ENCODE results near the gene MDGA2. TPM values are rescaled to one million over a fixed set of nuclear protein-coding genes. Genes with fewer than 3 reads are reported as not detected.
A peak's percentile ranks its signal among the peaks of the same experiment; 100 is the strongest.
"Not testable (repeated sequence)": the region's sequence is repeated elsewhere in the genome, so short reads cannot be mapped to it uniquely, and the experiment has no call there.

Gene MDGA2
- total RNA-seq, 2 experiments from 2014 or later = not detected

- Mint-ChIP-seq H3K9me3 (peaks cover 4% of the 10 kb centered on the region), H3K27me3 (no peaks in the 10 kb centered on the region), H3K4me1 (no peaks in the 10 kb centered on the region), H3K36me3 (no peaks in the 10 kb centered on the region), H3K4me3 (no peak overlapping the region), H3K27ac (no peak overlapping the region)
- DNase-seq (no peak), ATAC-seq (ENCODE audit: low read depth) (no peak)
- POLR2A ChIA-PET = no interaction called here
These were observed 415.6 kb downstream of the MDGA2 start for GRCh38 chr14:47259796-47260195.

GRCh38 chr14:47257013-47257412 lies 418.4 kb downstream of the MDGA2 start:
- ATAC-seq (ENCODE audit: low read depth) = no peak
- Mint-ChIP-seq H3K27me3 (no peaks in the 10 kb centered on the region), H3K4me3 (no peak overlapping the region), H3K9me3 (peaks cover 11% of the 10 kb centered on the region), H3K36me3 (no peaks in the 10 kb centered on the region), H3K4me1 (no peaks in the 10 kb centered on the region), H3K27ac (no peak overlapping the region)
- no peak for DNase-seq
- POLR2A ChIA-PET = no interaction called here

- Mint-ChIP-seq H3K4me3 (no peak overlapping the region), H3K9me3 (peaks cover 11% of the 10 kb centered on the region), H3K27ac (no peak overlapping the region), H3K4me1 (no peaks in the 10 kb centered on the region), H3K27me3 (peaks cover 2% of the 10 kb centered on the region), H3K36me3 (no peaks in the 10 kb centered on the region)
- ATAC-seq (ENCODE audit: low read depth) (no peak), DNase-seq (no peak)
- POLR2A ChIA-PET = no interaction called here
These were observed 422.6 kb downstream of the MDGA2 start for GRCh38 chr14:47252802-47253201.

- H3K27me3 Mint-ChIP-seq = peaks cover 2% of the 10 kb centered on the region
These were observed 429.0 kb downstream of the MDGA2 start for GRCh38 chr14:47246367-47246766.

GRCh38 chr14:47242579-47242978 lies 432.8 kb downstream of the MDGA2 start:
- H3K4me3 Mint-ChIP-seq; DNase-seq; ATAC-seq (ENCODE audit: low read depth); H3K27me3 Mint-ChIP-seq; POLR2A ChIA-PET; H3K27ac Mint-ChIP-seq; H3K36me3 Mint-ChIP-seq; H3K4me1 Mint-ChIP-seq; H3K9me3 Mint-ChIP-seq: not testable (repeated sequence)

More at GRCh38 chr14:47246367-47246766, 429.0 kb downstream of the MDGA2 start:
- DNase-seq (no peak), ATAC-seq (ENCODE audit: low read depth) (no peak)
- no peak overlapping the region for H3K4me3 Mint-ChIP-seq
- no peaks in the 10 kb centered on the region for H3K9me3 Mint-ChIP-seq
- H3K36me3 Mint-ChIP-seq = no peaks in the 10 kb centered on the region
- no peak overlapping the region for H3K27ac Mint-ChIP-seq
- POLR2A ChIA-PET = no interaction called here
- H3K4me1 Mint-ChIP-seq = no peaks in the 10 kb centered on the region

- Mint-ChIP-seq H3K4me1 (no peaks in the 10 kb centered on the region), H3K36me3 (no peaks in the 10 kb centered on the region), H3K9me3 (no peaks in the 10 kb centered on the region), H3K27ac (no peak overlapping the region), H3K27me3 (no peaks in the 10 kb centered on the region), H3K4me3 (no peak overlapping the region)
- POLR2A ChIA-PET = no interaction called here
- ATAC-seq (ENCODE audit: low read depth) = no peak
- DNase-seq = no peak
These were observed 434.5 kb downstream of the MDGA2 start for GRCh38 chr14:47240748-47241437.

- no peak overlapping the region for H3K4me3 Mint-ChIP-seq
- H3K27ac Mint-ChIP-seq = no peak overlapping the region
- ATAC-seq (ENCODE audit: low read depth) = no peak
- H3K36me3 Mint-ChIP-seq = no peaks in the 10 kb centered on the region
- POLR2A ChIA-PET = no interaction called here
- H3K9me3 Mint-ChIP-seq = no peaks in the 10 kb centered on the region
- H3K4me1 Mint-ChIP-seq = no peaks in the 10 kb centered on the region
- no peaks in the 10 kb centered on the region for H3K27me3 Mint-ChIP-seq
- no peak for DNase-seq
These were observed 439.8 kb downstream of the MDGA2 start for GRCh38 chr14:47235619-47236018.

GRCh38 chr14:47226877-47227520 lies 448.4 kb downstream of the MDGA2 start:
- Mint-ChIP-seq H3K4me1 (peaks cover 7% of the 10 kb centered on the region), H3K27ac (no peak overlapping the region), H3K4me3 (peak overlapping the region; percentile 22), H3K9me3 (peaks cover 2% of the 10 kb centered on the region), H3K36me3 (no peaks in the 10 kb centered on the region), H3K27me3 (no peaks in the 10 kb centered on the region)
- no peak for ATAC-seq (ENCODE audit: low read depth)
- POLR2A ChIA-PET = no interaction called here
- no peak for DNase-seq

GRCh38 chr14:47223656-47224055 lies 451.7 kb downstream of the MDGA2 start:
- no peak overlapping the region for H3K4me3 Mint-ChIP-seq
- H3K9me3 Mint-ChIP-seq = peaks cover 2% of the 10 kb centered on the region
- H3K36me3 Mint-ChIP-seq = no peaks in the 10 kb centered on the region
- no peak overlapping the region for H3K27ac Mint-ChIP-seq
- ATAC-seq (ENCODE audit: low read depth) (no peak), DNase-seq (no peak)
- H3K27me3 Mint-ChIP-seq = no peaks in the 10 kb centered on the region
- POLR2A ChIA-PET = no interaction called here
- peaks cover 7% of the 10 kb centered on the region for H3K4me1 Mint-ChIP-seq

- POLR2A ChIA-PET = no interaction called here
- Mint-ChIP-seq H3K4me3 (no peak overlapping the region), H3K27ac (no peak overlapping the region), H3K4me1 (no peaks in the 10 kb centered on the region), H3K36me3 (no peaks in the 10 kb centered on the region), H3K27me3 (no peaks in the 10 kb centered on the region), H3K9me3 (peaks cover 2% of the 10 kb centered on the region)
- ATAC-seq (ENCODE audit: low read depth) (no peak), DNase-seq (no peak)
These were observed 455.3 kb downstream of the MDGA2 start for GRCh38 chr14:47220096-47220495.

GRCh38 chr14:47211263-47211662 lies 464.1 kb downstream of the MDGA2 start:
- H3K4me3 Mint-ChIP-seq = no peak overlapping the region
- POLR2A ChIA-PET = no interaction called here
- no peaks in the 10 kb centered on the region for H3K9me3 Mint-ChIP-seq
- H3K4me1 Mint-ChIP-seq = no peaks in the 10 kb centered on the region
- no peak for DNase-seq
- no peaks in the 10 kb centered on the region for H3K36me3 Mint-ChIP-seq
- ATAC-seq (ENCODE audit: low read depth) = no peak
- no peak overlapping the region for H3K27ac Mint-ChIP-seq
- H3K27me3 Mint-ChIP-seq = no peaks in the 10 kb centered on the region

GRCh38 chr14:47210099-47210498 lies 465.3 kb downstream of the MDGA2 start:
- Mint-ChIP-seq H3K4me1 (no peaks in the 10 kb centered on the region), H3K36me3 (no peaks in the 10 kb centered on the region), H3K27ac (no peak overlapping the region), H3K4me3 (no peak overlapping the region), H3K9me3 (no peaks in the 10 kb centered on the region), H3K27me3 (no peaks in the 10 kb centered on the region)
- DNase-seq (no peak), ATAC-seq (ENCODE audit: low read depth) (no peak)
- POLR2A ChIA-PET = no interaction called here

GRCh38 chr14:47208434-47208833 lies 467.0 kb downstream of the MDGA2 start:
- H3K9me3 Mint-ChIP-seq = no peaks in the 10 kb centered on the region
- no peaks in the 10 kb centered on the region for H3K36me3 Mint-ChIP-seq
- DNase-seq (no peak), ATAC-seq (ENCODE audit: low read depth) (no peak)
- no peaks in the 10 kb centered on the region for H3K4me1 Mint-ChIP-seq
- H3K27ac Mint-ChIP-seq = no peak overlapping the region
- H3K27me3 Mint-ChIP-seq = no peaks in the 10 kb centered on the region
- POLR2A ChIA-PET = no interaction called here
- H3K4me3 Mint-ChIP-seq = no peak overlapping the region

GRCh38 chr14:47207617-47208016 lies 467.8 kb downstream of the MDGA2 start:
- H3K36me3 Mint-ChIP-seq = no peaks in the 10 kb centered on the region
- no peak overlapping the region for H3K27ac Mint-ChIP-seq
- no peak overlapping the region for H3K4me3 Mint-ChIP-seq
- POLR2A ChIA-PET = no interaction called here
- H3K9me3 Mint-ChIP-seq = no peaks in the 10 kb centered on the region
- ATAC-seq (ENCODE audit: low read depth) (no peak), DNase-seq (no peak)
- no peaks in the 10 kb centered on the region for H3K4me1 Mint-ChIP-seq
- H3K27me3 Mint-ChIP-seq = no peaks in the 10 kb centered on the region

All from activated naive CD8-positive, alpha-beta T cell treated with anti-CD3 and anti-CD28 coated beads, Interleukin-2, amount 10 ng/mL, durations not matched to agents 7 days and 5 days (primary cell).